HepG2 (cell line): ENCODE measurements around the gene PEX3. TPM values are rescaled to one million over a fixed set of nuclear protein-coding genes. Genes with fewer than 3 reads are reported as not detected.

Experiments used
- AFF4 ChIP-seq: sonication (generic); formaldehyde crosslinking; IDR thresholded peaks from 2 replicates; pipeline ENCODE4 v1.4.0; 2020; ENCODE audit warnings: missing genetic modification reagents
- ATF7-NPFF ChIP-seq: sonication (generic); formaldehyde crosslinking; IDR thresholded peaks from 2 replicates; pipeline ENCODE4 v1.8.1; 2023; ENCODE audit warnings: mild to moderate bottlenecking, low read depth, missing genetic modification reagents, moderate library complexity
- CENPT ChIP-seq: sonication (generic); formaldehyde crosslinking; IDR thresholded peaks from 2 replicates; pipeline ENCODE4 v1.8.0; 2022; ENCODE audit warnings: low read depth, mild to moderate bottlenecking, moderate library complexity, missing genetic modification reagents
- EP300 ChIP-seq, 3 experiments: sonication (generic) in 1 of 3; formaldehyde crosslinking in 1 of 3; IDR thresholded peaks; 2 replicates each; pipeline versions ENCODE4 v1.5.1 to v1.6.1; 2011 to 2020; ENCODE audit warnings: low read depth in 2 of 3, low read length in 2 of 3, borderline replicate concordance in 1 of 3, improper control_type of control experiment in 1 of 3, mild to moderate bottlenecking in 1 of 3, missing genetic modification reagents in 1 of 3, moderate library complexity in 1 of 3
- GTF2F1 ChIP-seq: fragments of 150-350 bp; IDR thresholded peaks from 2 replicates; pipeline ENCODE4 v1.6.1; 2014; ENCODE audit warnings: low read length
- HOXA5 ChIP-seq: sonication (generic); formaldehyde crosslinking; IDR thresholded peaks from 2 replicates; pipeline ENCODE4 v1.4.0; 2020; ENCODE audit warnings: missing genetic modification reagents
- KDM5A ChIP-seq: fragments of 200-600 bp; sonication (generic); IDR thresholded peaks from 2 replicates; pipeline ENCODE4 v1.7.0; 2018; ENCODE audit warnings: antibody characterized with exemption, mild to moderate bottlenecking, low read length, borderline replicate concordance
- MYC ChIP-seq: sonication (generic); formaldehyde crosslinking; IDR thresholded peaks from 2 replicates; pipeline ENCODE4 v1.9.0; 2021; ENCODE audit warnings: missing genetic modification reagents, borderline replicate concordance
- POLR2AphosphoS2 ChIP-seq: IDR thresholded peaks from 2 replicates; pipeline ENCODE4 v1.6.1; 2011; ENCODE audit warnings: low read depth, low read length, improper control_type of control experiment
- RXRB ChIP-seq: IDR thresholded peaks from 2 replicates; pipeline ENCODE4 v1.6.1; 2016; ENCODE audit warnings: borderline replicate concordance, missing genetic modification reagents, missing compliant biosample characterization
- TMF1 ChIP-seq: sonication (generic); formaldehyde crosslinking; IDR thresholded peaks from 2 replicates; pipeline ENCODE4 v1.8.1; 2022; ENCODE audit warnings: low read depth, missing genetic modification reagents
- ZNF296 ChIP-seq: sonication (generic); formaldehyde crosslinking; conservative IDR thresholded peaks from 2 replicates; pipeline ENCODE4 v1.5.0; 2020; ENCODE audit warnings: mild to moderate bottlenecking, missing genetic modification reagents
- ZNF331 ChIP-seq: sonication (generic); formaldehyde crosslinking; IDR thresholded peaks from 2 replicates; pipeline ENCODE4 v1.4.0; 2020; ENCODE audit warnings: missing genetic modification reagents
- ZNF335 ChIP-seq: sonication (generic); formaldehyde crosslinking; IDR thresholded peaks from 2 replicates; pipeline ENCODE4 v1.4.0; 2020; ENCODE audit warnings: missing genetic modification reagents
- ZNF343 ChIP-seq: sonication (generic); formaldehyde crosslinking; IDR thresholded peaks from 2 replicates; pipeline ENCODE4 v1.4.0; 2020; ENCODE audit warnings: mild to moderate bottlenecking, missing genetic modification reagents
- ZNF646 ChIP-seq: sonication (generic); formaldehyde crosslinking; IDR thresholded peaks from 2 replicates; pipeline ENCODE4 v1.9.0; 2021; ENCODE audit warnings: mild to moderate bottlenecking, missing genetic modification reagents
- ZNF672 ChIP-seq: sonication (generic); formaldehyde crosslinking; IDR thresholded peaks from 2 replicates; pipeline ENCODE4 v1.8.1; 2022; ENCODE audit warnings: missing genetic modification reagents
- polyA plus RNA-seq, 8 experiments: library from polyadenylated mRNA; depleted of rRNA in 3 of 8; stranded (reverse) in 7 of 8; unstranded in 1 of 8; fragments of >200 nt; fragmentation: Illumina TruSeq in 4 of 8; extraction: Trizol in 4 of 8; gene quantifications; 2 replicates each; pipeline versions ENCODE4 v1.2.1 to v1.2.3, GENCODE V29; 2011 to 2016; ENCODE audit warnings: low read depth in 4 of 8, missing spikeins in 1 of 8, mixed read lengths in 1 of 8; ENCODE audit not compliant: insufficient read depth in 1 of 8
- total RNA-seq, 5 experiments: library from RNA; depleted of rRNA; stranded (reverse); fragments of >200 nt; fragmentation: Illumina TruSeq; extraction: Trizol; gene quantifications; 2 replicates each; pipeline ENCODE4 v1.2.3, GENCODE V29; 2016; ENCODE audit warnings: low read depth in 1 of 5

Gene PEX3
- total and polyA plus RNA-seq, 2 of the 13 experiments (the other 11 are each of a cell fraction or from before 2014, with no cell fraction given): 30.9 to 40.8 TPM

GRCh38 chr6:143432588-143432987 is 18.0 kb upstream of the PEX3 start (continued):
- TF ChIP-seq EP300 (IDR thresholded peaks at IDR 0.05; ENCODE audit: low read depth in 2 of 2, low read length in 2 of 2) (peak in 1 of 2 experiments; percentile 84; a peak in 2 of 4 replicates), EP300 (CRISPR knock-in tag; IDR thresholded peaks at IDR 0.05; ENCODE audit: borderline replicate concordance) (no peak), AFF4 (no peak), ZNF296 (CRISPR knock-in tag) (no peak), MYC (CRISPR knock-in tag) (no peak), ATF7-NPFF (CRISPR knock-in tag) (no peak), ZNF335 (no peak), GTF2F1 (no peak), CENPT (no peak), RXRB (CRISPR knock-in tag) (peak; percentile 56; the same call in 1 of the 2 replicates), ZNF672 (CRISPR knock-in tag) (no peak), POLR2AphosphoS2 (no peak), ZNF343 (CRISPR knock-in tag) (no peak), TMF1 (CRISPR knock-in tag) (no peak), ZNF331 (CRISPR knock-in tag) (peak; percentile 56; the same call in 1 of the 2 replicates), HOXA5 (CRISPR knock-in tag) (peak; percentile 48; the same call in 1 of the 2 replicates), KDM5A (no peak; the same call in 1 of the 2 replicates), ZNF646 (CRISPR knock-in tag) (no peak)
